Measurements from ENCODE around the gene PFKP.

The PFKP gene

DNA sequence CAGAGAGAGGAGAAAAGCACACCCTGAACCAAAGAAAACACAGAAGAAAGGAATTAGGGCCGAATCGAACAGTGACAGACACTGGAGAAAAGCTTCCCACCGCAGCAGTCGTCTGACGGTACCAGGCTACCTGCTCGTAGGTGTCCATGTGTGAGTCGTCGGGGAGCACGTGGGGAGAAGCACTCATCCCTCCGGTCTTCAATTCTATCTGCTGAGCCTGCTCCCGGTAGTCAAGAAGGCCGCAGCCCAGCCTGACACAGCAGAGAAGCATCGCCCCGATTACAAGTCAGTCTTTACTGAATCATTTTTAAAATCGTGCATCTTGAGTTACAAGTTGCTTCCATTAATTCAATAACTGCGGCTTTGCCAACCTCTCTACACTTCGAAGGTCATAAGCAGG lies 80.7 kb downstream of the PFKP start:
- Histone ChIP-seq H3K9ac (ENCODE audit: low read length) (no peak overlapping the region), H3K4me1 (ENCODE audit: low read length) (no peaks in the 10 kb centered on the region), H3K79me2 (ENCODE audit: low read length) (no peaks in the 10 kb centered on the region), H3K9me3 (ENCODE audit: insufficient read depth, low read length) (no peaks in the 10 kb centered on the region), H3K27me3 (ENCODE audit: low read depth, low read length) (no peaks in the 10 kb centered on the region), H3K4me3 (ENCODE audit: low read length) (no peak overlapping the region), H3K4me2 (ENCODE audit: low read length) (no peak overlapping the region), H2AFZ (ENCODE audit: low read depth, low read length) (no peak overlapping the region), H3K36me3 (replicated peaks; ENCODE audit: low read depth, low read length) (peaks cover 6% of the 10 kb centered on the region), H3K27ac (ENCODE audit: low read length) (no peak overlapping the region), H4K20me1 (ENCODE audit: insufficient read depth, low read length) (no peaks in the 10 kb centered on the region)
- no peak for TF ChIP-seq EZH2phosphoT487 (IDR thresholded peaks at IDR 0.05; ENCODE audit: low read depth)
- TF ChIP-seq, protein P1, sequence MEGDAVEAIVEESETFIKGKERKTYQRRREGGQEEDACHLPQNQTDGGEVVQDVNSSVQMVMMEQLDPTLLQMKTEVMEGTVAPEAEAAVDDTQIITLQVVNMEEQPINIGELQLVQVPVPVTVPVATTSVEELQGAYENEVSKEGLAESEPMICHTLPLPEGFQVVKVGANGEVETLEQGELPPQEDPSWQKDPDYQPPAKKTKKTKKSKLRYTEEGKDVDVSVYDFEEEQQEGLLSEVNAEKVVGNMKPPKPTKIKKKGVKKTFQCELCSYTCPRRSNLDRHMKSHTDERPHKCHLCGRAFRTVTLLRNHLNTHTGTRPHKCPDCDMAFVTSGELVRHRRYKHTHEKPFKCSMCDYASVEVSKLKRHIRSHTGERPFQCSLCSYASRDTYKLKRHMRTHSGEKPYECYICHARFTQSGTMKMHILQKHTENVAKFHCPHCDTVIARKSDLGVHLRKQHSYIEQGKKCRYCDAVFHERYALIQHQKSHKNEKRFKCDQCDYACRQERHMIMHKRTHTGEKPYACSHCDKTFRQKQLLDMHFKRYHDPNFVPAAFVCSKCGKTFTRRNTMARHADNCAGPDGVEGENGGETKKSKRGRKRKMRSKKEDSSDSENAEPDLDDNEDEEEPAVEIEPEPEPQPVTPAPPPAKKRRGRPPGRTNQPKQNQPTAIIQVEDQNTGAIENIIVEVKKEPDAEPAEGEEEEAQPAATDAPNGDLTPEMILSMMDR (IDR thresholded peaks at IDR 0.05; ENCODE audit: low read depth, low read length): no peak

DNA sequence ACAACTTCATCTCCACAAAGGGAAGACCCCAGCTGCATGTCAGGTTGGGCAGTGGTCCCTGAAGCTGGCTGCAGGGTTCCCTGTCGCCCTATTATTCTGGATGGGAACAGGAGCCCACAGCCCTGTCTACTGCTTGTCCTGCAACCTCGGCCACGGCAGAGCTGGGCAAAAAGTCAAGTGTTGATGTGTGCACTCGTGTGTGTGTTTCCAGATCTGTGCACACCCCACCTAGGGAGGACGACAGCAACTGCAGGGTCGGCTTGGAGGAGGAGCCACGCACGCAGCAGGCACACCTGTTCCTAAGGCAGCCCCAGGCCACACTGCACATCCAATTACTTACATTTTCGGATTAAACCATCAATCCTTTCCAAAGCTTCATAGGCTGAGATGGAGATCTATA lies 81.6 kb downstream of the PFKP start:
- Histone ChIP-seq H3K27me3 (ENCODE audit: low read depth, low read length) (no peaks in the 10 kb centered on the region), H3K4me2 (ENCODE audit: low read length) (no peak overlapping the region), H3K4me3 (ENCODE audit: low read length) (no peak overlapping the region), H2AFZ (ENCODE audit: low read depth, low read length) (no peak overlapping the region), H3K27ac (ENCODE audit: low read length) (no peak overlapping the region), H3K36me3 (replicated peaks; ENCODE audit: low read depth, low read length) (peaks cover 6% of the 10 kb centered on the region), H3K9ac (ENCODE audit: low read length) (no peak overlapping the region), H4K20me1 (ENCODE audit: insufficient read depth, low read length) (no peaks in the 10 kb centered on the region), H3K9me3 (ENCODE audit: insufficient read depth, low read length) (no peaks in the 10 kb centered on the region), H3K79me2 (ENCODE audit: low read length) (no peaks in the 10 kb centered on the region), H3K4me1 (ENCODE audit: low read length) (no peaks in the 10 kb centered on the region)
- no peak for TF ChIP-seq EZH2phosphoT487 (IDR thresholded peaks at IDR 0.05; ENCODE audit: low read depth)
- TF ChIP-seq, protein P1 (IDR thresholded peaks at IDR 0.05; ENCODE audit: low read depth, low read length): no peak

DNA sequence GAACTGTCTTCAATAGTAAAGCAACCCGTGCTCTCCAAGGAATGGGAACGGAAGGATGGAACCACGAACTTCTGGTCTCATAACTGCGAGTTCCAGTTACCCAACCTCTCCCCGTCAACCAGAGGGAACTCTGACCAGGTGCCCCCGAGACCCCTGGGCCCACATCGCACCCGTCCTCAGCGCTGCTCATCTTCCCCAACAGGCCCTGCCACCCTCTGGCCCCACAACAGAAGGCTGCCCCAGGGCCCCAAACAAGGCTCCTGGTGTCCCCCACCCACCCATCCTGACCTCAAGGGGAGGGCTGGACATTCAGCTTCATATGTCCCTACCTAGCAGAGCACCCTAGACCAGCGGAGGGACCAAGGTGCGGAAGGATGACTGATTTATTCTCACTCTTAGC lies 82.6 kb downstream of the PFKP start:
- H4K20me1 ChIP-seq (ENCODE audit: insufficient read depth, low read length): no peaks in the 10 kb centered on the region
- H3K4me2 ChIP-seq (ENCODE audit: low read length): no peak overlapping the region
- H3K27ac ChIP-seq (ENCODE audit: low read length): no peak overlapping the region
- no peak overlapping the region for H2AFZ ChIP-seq (ENCODE audit: low read depth, low read length)
- no peak for TF ChIP-seq EZH2phosphoT487 (IDR thresholded peaks at IDR 0.05; ENCODE audit: low read depth)
- TF ChIP-seq, protein P1 (IDR thresholded peaks at IDR 0.05; ENCODE audit: low read depth, low read length): no peak
- H3K79me2 ChIP-seq (ENCODE audit: low read length): no peaks in the 10 kb centered on the region
- H3K9me3 ChIP-seq (ENCODE audit: insufficient read depth, low read length): no peaks in the 10 kb centered on the region
- H3K9ac ChIP-seq (ENCODE audit: low read length): no peak overlapping the region
- H3K36me3 ChIP-seq (replicated peaks; ENCODE audit: low read depth, low read length): peaks cover 4% of the 10 kb centered on the region
- H3K4me3 ChIP-seq (ENCODE audit: low read length): no peak overlapping the region
- H3K4me1 ChIP-seq (ENCODE audit: low read length): no peaks in the 10 kb centered on the region
- no peaks in the 10 kb centered on the region for H3K27me3 ChIP-seq (ENCODE audit: low read depth, low read length)

DNA sequence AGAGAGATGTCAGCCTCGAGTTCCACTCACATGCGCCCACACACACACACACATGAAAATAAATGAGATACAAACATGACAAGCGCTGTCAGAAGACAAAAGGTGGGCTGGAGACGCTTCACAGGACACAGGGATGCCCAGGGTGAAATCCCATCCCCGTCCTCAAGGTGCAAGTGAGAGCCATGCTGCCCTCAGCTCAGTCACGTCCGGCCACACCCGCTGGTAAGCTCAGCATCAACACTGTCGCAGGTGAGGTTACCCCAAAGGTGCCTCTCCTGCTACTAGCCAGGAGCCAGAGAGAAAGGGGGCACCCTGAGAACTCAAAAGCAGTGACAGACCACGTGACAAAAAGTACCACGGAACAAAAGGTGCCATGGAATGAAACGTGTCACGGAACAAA lies 83.0 kb downstream of the PFKP start:
- Histone ChIP-seq H3K4me2 (ENCODE audit: low read length) (no peak overlapping the region), H3K79me2 (ENCODE audit: low read length) (no peaks in the 10 kb centered on the region), H3K27me3 (ENCODE audit: low read depth, low read length) (no peaks in the 10 kb centered on the region), H3K9ac (ENCODE audit: low read length) (no peak overlapping the region), H2AFZ (ENCODE audit: low read depth, low read length) (no peak overlapping the region), H3K36me3 (replicated peaks; ENCODE audit: low read depth, low read length) (no peaks in the 10 kb centered on the region), H3K4me3 (ENCODE audit: low read length) (no peak overlapping the region), H3K27ac (ENCODE audit: low read length) (no peak overlapping the region), H3K4me1 (ENCODE audit: low read length) (no peaks in the 10 kb centered on the region), H3K9me3 (ENCODE audit: insufficient read depth, low read length) (no peaks in the 10 kb centered on the region), H4K20me1 (ENCODE audit: insufficient read depth, low read length) (no peaks in the 10 kb centered on the region)
- TF ChIP-seq EZH2phosphoT487 (IDR thresholded peaks at IDR 0.05; ENCODE audit: low read depth): no peak
- TF ChIP-seq, protein P1 (IDR thresholded peaks at IDR 0.05; ENCODE audit: low read depth, low read length): no peak

Data from OCI-LY3 (cell line).